Transverse colon (tissue), 4 donors: ENCODE data around the gene SIM2.
A peak's percentile ranks its signal among the peaks of the same experiment; 100 is the strongest.

Experiments used
- POLR2A ChIP-seq: fragments of 450-650 bp; IDR thresholded peaks from one replicate; pipeline ENCODE4 v1.6.1; 2016; ENCODE audit warnings: antibody characterized with exemption, mild to moderate bottlenecking, moderate library complexity
- POLR2AphosphoS5 ChIP-seq, 3 donors: sonication (generic); formaldehyde crosslinking; IDR thresholded peaks; one replicate each; pipeline ENCODE4 v1.6.1; 2016; ENCODE audit warnings: antibody characterized with exemption in 3 of 3
- TF ChIP-seq, protein P1 (sequence below), 5 experiments: fragments of 200-600 bp in 3 of 5; fragments of 450-650 bp in 2 of 5; sonication (generic) in 3 of 5; IDR thresholded peaks; 1 replicate in 2 of 5; 2 replicates in 3 of 5; pipeline ENCODE4 v1.5.1; 2016 to 2017; ENCODE audit warnings: antibody characterized with exemption in 5 of 5, inconsistent platforms in 3 of 5, mild to moderate bottlenecking in 2 of 5, moderate library complexity in 1 of 5

DNA sequence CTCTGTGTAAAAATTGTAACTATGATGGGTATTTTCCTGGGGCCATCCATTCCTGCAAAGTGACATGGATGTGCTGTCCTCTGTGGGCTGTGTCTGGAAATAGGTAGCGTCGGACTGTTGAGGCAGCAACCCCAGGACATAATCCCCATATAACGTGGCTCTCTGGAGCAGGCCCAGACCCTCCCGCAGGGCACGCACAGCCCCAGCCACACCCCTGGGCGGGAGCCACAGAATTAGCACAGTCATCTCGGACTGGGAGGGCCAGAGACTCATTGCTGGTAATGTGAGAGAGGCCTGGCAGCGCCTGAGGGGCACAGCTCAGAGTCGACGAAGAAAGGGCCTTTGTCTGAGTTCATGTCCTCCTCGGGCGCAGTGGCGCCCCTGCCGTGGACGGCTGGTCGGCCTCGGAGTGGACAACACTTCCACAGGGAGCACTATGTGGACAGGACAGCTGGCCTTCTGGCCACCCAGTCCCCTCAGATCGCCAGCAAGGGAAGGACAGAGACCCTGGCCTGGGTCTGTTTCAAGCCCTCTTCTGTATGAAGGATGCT, 20.1 kb downstream of the SIM2 start:
- TF ChIP-seq, protein P1, sequence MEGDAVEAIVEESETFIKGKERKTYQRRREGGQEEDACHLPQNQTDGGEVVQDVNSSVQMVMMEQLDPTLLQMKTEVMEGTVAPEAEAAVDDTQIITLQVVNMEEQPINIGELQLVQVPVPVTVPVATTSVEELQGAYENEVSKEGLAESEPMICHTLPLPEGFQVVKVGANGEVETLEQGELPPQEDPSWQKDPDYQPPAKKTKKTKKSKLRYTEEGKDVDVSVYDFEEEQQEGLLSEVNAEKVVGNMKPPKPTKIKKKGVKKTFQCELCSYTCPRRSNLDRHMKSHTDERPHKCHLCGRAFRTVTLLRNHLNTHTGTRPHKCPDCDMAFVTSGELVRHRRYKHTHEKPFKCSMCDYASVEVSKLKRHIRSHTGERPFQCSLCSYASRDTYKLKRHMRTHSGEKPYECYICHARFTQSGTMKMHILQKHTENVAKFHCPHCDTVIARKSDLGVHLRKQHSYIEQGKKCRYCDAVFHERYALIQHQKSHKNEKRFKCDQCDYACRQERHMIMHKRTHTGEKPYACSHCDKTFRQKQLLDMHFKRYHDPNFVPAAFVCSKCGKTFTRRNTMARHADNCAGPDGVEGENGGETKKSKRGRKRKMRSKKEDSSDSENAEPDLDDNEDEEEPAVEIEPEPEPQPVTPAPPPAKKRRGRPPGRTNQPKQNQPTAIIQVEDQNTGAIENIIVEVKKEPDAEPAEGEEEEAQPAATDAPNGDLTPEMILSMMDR (IDR thresholded peaks at IDR 0.05): no peak
- TF ChIP-seq POLR2A (peak; percentile 66), POLR2AphosphoS5 (IDR thresholded peaks at IDR 0.05) (peak; percentile 16 to 73 (median 64))
